CD4-positive, alpha-beta memory T cell (primary cell): ENCODE measurements around the gene F2RL3. TPM values are rescaled to one million over a fixed set of nuclear protein-coding genes. Genes with fewer than 3 reads are reported as not detected.

Experiments used
- CTCF ChIA-PET: fragments of 350-600 bp; sonication (Branson Sonifier 250); formaldehyde crosslinking; loops from one replicate; lab custom pipeline; 2021; ENCODE audit warnings: inconsistent platforms; ENCODE audit not compliant: partially characterized antibody; lab: Charles Lee
- POLR2A ChIA-PET: fragments of 350-600 bp; sonication (Branson Sonifier 250); formaldehyde crosslinking; loops from one replicate; lab custom pipeline; 2021; ENCODE audit not compliant: partially characterized antibody; lab: Charles Lee
- DNase-seq, 5 donors: peaks; one replicate each; pipeline versions ENCODE4 v3.0.0 to v3.0.0-alpha.2; 2020 to 2022; ENCODE audit warnings: mixed read lengths in 1 of 5
- H3K27ac ChIP-seq: one replicate; pipeline ENCODE4 v1.7.0; 2013; ENCODE audit warnings: low read depth, low read length
- H3K27me3 ChIP-seq: 2 replicates; pipeline ENCODE4 v1.7.0; 2013; ENCODE audit warnings: mild to moderate bottlenecking, low read length, moderate library complexity; ENCODE audit not compliant: insufficient read depth
- H3K36me3 ChIP-seq: 2 replicates; pipeline ENCODE4 v1.7.0; 2013; ENCODE audit warnings: mild to moderate bottlenecking, low read length, moderate library complexity; ENCODE audit not compliant: insufficient read depth
- H3K4me1 ChIP-seq: 2 replicates; pipeline ENCODE4 v1.7.0; 2013; ENCODE audit warnings: mild to moderate bottlenecking, low read length, moderate library complexity; ENCODE audit not compliant: insufficient read depth
- H3K4me3 ChIP-seq, 2 donors: one replicate each; pipeline ENCODE4 v1.7.0; 2013; ENCODE audit warnings: low read length in 2 of 2, mild to moderate bottlenecking in 1 of 2
- H3K9me3 ChIP-seq, 2 donors: one replicate each; pipeline ENCODE4 v1.7.0; 2013; ENCODE audit warnings: low read length in 2 of 2, control low read depth in 1 of 2; ENCODE audit not compliant: control insufficient read depth in 1 of 2
- H3K27ac Mint-ChIP-seq, 7 donors: one replicate each; pipeline ENCODE4 v1.8.0; 2020 to 2021; ENCODE audit warnings: mixed read lengths in 7 of 7, mild to moderate bottlenecking in 6 of 7, inconsistent platforms in 3 of 7, moderate library complexity in 3 of 7
- H3K27me3 Mint-ChIP-seq, 2 donors: one replicate each; pipeline ENCODE4 v1.8.0; 2020 to 2021; ENCODE audit warnings: mixed read lengths in 2 of 2
- H3K36me3 Mint-ChIP-seq, 2 donors: one replicate each; pipeline ENCODE4 v1.8.0; 2020 to 2021; ENCODE audit warnings: mixed read lengths in 2 of 2, inconsistent platforms in 1 of 2, mild to moderate bottlenecking in 1 of 2
- H3K4me1 Mint-ChIP-seq, 4 donors: one replicate each; pipeline ENCODE4 v1.8.0; 2020 to 2021; ENCODE audit warnings: mixed read lengths in 4 of 4, mild to moderate bottlenecking in 1 of 4
- H3K4me3 Mint-ChIP-seq, 8 donors: one replicate each; pipeline ENCODE4 v1.8.0; 2020 to 2021; ENCODE audit warnings: mixed read lengths in 8 of 8, mild to moderate bottlenecking in 7 of 8, moderate library complexity in 6 of 8, inconsistent platforms in 3 of 8
- H3K9me3 Mint-ChIP-seq, 8 donors: one replicate each; pipeline ENCODE4 v1.8.0; 2020 to 2021; ENCODE audit warnings: mixed read lengths in 8 of 8, mild to moderate bottlenecking in 5 of 8, inconsistent platforms in 3 of 8, moderate library complexity in 1 of 8
- intact Hi-C: fragments of 100-400 bp; cut with micrococcal nuclease; formaldehyde crosslinking; loops from one replicate; pipeline ENCODE4 v1.15.1; 2023
- polyA plus RNA-seq, 2 donors: library from polyadenylated mRNA; unstranded; fragments of 300-500 nt; fragmentation: Illumina TruSeq; gene quantifications; one replicate each; pipeline ENCODE4 v1.2.3, GENCODE V29; 2021
- total RNA-seq, 2 experiments: library from RNA; stranded (reverse); gene quantifications; one replicate each; pipeline ENCODE4 v1.2.3, GENCODE V29; 2021

The F2RL3 gene
- not detected for total RNA-seq
- not detected for polyA plus RNA-seq

DNA sequence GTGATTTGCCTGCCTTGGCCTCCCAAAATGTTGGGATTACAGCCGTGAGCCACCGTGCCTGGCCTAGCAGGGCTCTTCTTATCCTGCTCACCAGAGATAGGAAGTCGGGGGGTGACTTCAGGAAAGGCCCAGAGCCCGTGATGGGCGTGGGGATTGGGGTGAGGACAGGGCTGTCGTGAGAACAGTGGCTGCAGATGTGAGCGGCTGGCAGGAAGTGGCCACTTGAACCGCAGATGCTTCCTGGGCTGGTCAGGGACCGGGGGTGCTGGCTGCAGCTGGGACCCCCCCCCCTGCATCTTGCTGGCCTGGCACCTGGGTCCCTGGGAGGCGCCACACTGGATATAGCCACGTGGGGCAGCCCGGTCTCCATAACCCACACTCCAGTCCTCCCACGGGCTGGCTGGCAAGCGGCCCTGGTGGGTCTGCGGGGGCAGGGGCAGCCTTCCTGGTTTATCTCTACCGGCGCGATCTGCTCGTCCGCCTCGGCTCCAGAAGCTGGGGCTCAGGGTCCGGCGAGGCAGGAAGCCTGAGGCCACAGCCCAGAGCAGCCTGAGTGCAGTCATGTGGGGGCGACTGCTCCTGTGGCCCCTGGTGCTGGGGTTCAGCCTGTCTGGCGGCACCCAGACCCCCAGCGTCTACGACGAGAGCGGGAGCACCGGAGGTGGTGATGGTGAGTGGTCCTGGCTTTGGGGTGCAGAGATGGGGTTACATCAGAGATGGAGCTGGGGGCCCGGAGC is at the start of gene F2RL3:
TSS of gene F2RL3 (plus strand) at position 371 of the 737 bp plus-strand sequence. CDS start at position 562, 191 bp downstream.
- no peaks in the 10 kb centered on the region for H3K36me3 ChIP-seq
- Mint-ChIP-seq H3K9me3 (peaks cover 0 to 6% (median 0%) of the 10 kb centered on the region in 8 donors), H3K4me1 (peaks cover 2 to 5% (median 4%) of the 10 kb centered on the region in 4 donors), H3K4me3 (peak within 1 kb of the TSS in 1 of 8 donors; percentile 42), H3K27ac (no peak within 1 kb of the TSS), H3K36me3 (no peaks in the 10 kb centered on the region), H3K27me3 (peaks cover 9 to 10% of the 10 kb centered on the region in 2 donors)
- peaks cover 7% of the 10 kb centered on the region for H3K4me1 ChIP-seq
- H3K9me3 ChIP-seq: no peaks in the 10 kb centered on the region
- POLR2A ChIA-PET: no interaction called here
- H3K27me3 ChIP-seq: no peaks in the 10 kb centered on the region
- H3K27ac ChIP-seq: no peak within 1 kb of the TSS
- intact Hi-C loops: no loop called here
- CTCF ChIA-PET: interaction anchor here (0.5 kb wide), 1 partner anchor 28 kb away, joined by 3 read pairs; no protein-coding TSS in a partner anchor
- no peak within 1 kb of the TSS for H3K4me3 ChIP-seq
- no peak for DNase-seq

- intact Hi-C loops: no loop called here
- Histone ChIP-seq H3K36me3 (peaks cover 41% of the 10 kb centered on the region), H3K4me3 (no peak overlapping the region), H3K27me3 (no peaks in the 10 kb centered on the region), H3K4me1 (no peaks in the 10 kb centered on the region), H3K9me3 (no peaks in the 10 kb centered on the region), H3K27ac (no peak overlapping the region)
- Mint-ChIP-seq H3K27me3 (no peaks in the 10 kb centered on the region), H3K4me3 (no peak overlapping the region), H3K9me3 (no peaks in the 10 kb centered on the region), H3K36me3 (peaks cover 57 to 74% of the 10 kb centered on the region in 2 donors), H3K27ac (no peak overlapping the region), H3K4me1 (peaks cover 6 to 12% (median 8%) of the 10 kb centered on the region in 4 donors)
- ChIA-PET CTCF (no interaction called here), POLR2A (interaction anchor here (0.7 kb wide), 1 partner anchor 12 kb away, joined by 3 read pairs; no protein-coding TSS in a partner anchor)
- DNase-seq: no peak
Measured at GRCh38 chr19:16841391-16841926, 47.3 kb upstream of the F2RL3 start.

- Histone ChIP-seq H3K27ac (no peak overlapping the region), H3K4me1 (no peaks in the 10 kb centered on the region), H3K9me3 (no peaks in the 10 kb centered on the region), H3K36me3 (peaks cover 64% of the 10 kb centered on the region), H3K4me3 (no peak overlapping the region), H3K27me3 (no peaks in the 10 kb centered on the region)
- no peaks in the 10 kb centered on the region for H3K9me3 Mint-ChIP-seq
- CTCF ChIA-PET: no interaction called here
- no peak overlapping the region for H3K4me3 Mint-ChIP-seq
- no peaks in the 10 kb centered on the region for H3K27me3 Mint-ChIP-seq
- POLR2A ChIA-PET: no interaction called here
- H3K36me3 Mint-ChIP-seq: peaks cover 50 to 80% of the 10 kb centered on the region in 2 donors
- intact Hi-C loops: no loop called here
- no peak overlapping the region for H3K27ac Mint-ChIP-seq
- DNase-seq: no peak
- peaks cover 0 to 3% (median under 1%) of the 10 kb centered on the region in 4 donors for H3K4me1 Mint-ChIP-seq
Measured at GRCh38 chr19:16846901-16847300, 41.9 kb upstream of the F2RL3 start.

GRCh38 chr19:16847430-16847829 is 41.4 kb upstream of the F2RL3 start:
- peak overlapping the region in 1 of 7 donors; percentile 46 for H3K27ac Mint-ChIP-seq
- H3K4me1 ChIP-seq: no peaks in the 10 kb centered on the region
- H3K4me3 Mint-ChIP-seq: no peak overlapping the region
- no peaks in the 10 kb centered on the region for H3K9me3 Mint-ChIP-seq
- no peak for DNase-seq
- ChIA-PET POLR2A (no interaction called here), CTCF (no interaction called here)
- peaks cover 67% of the 10 kb centered on the region for H3K36me3 ChIP-seq
- H3K27me3 Mint-ChIP-seq: no peaks in the 10 kb centered on the region
- H3K27ac ChIP-seq: no peak overlapping the region
- H3K27me3 ChIP-seq: no peaks in the 10 kb centered on the region
- no peak overlapping the region for H3K4me3 ChIP-seq
- H3K4me1 Mint-ChIP-seq: peaks cover 0 to 3% (median under 1%) of the 10 kb centered on the region in 4 donors
- peaks cover 54 to 83% of the 10 kb centered on the region in 2 donors for H3K36me3 Mint-ChIP-seq
- H3K9me3 ChIP-seq: no peaks in the 10 kb centered on the region
- intact Hi-C loops: no loop called here

GRCh38 chr19:16849168-16849567 is 39.6 kb upstream of the F2RL3 start:
- CTCF ChIA-PET: interaction anchor here (0.5 kb wide), 1 partner anchor 275 kb away, joined by 6 read pairs; no protein-coding TSS in a partner anchor
- no peak overlapping the region for H3K27ac Mint-ChIP-seq
- H3K36me3 ChIP-seq: peaks cover 72% of the 10 kb centered on the region
- H3K9me3 ChIP-seq: no peaks in the 10 kb centered on the region
- no peaks in the 10 kb centered on the region for H3K4me1 ChIP-seq
- H3K4me3 Mint-ChIP-seq: no peak overlapping the region
- no peaks in the 10 kb centered on the region for H3K27me3 ChIP-seq
- no peaks in the 10 kb centered on the region for H3K27me3 Mint-ChIP-seq
- peaks cover 54 to 85% of the 10 kb centered on the region in 2 donors for H3K36me3 Mint-ChIP-seq
- intact Hi-C loops: no loop called here
- no peak overlapping the region for H3K27ac ChIP-seq
- no peak for DNase-seq
- H3K4me1 Mint-ChIP-seq: peaks cover 0 to 2% (median 0%) of the 10 kb centered on the region in 4 donors
- no peak overlapping the region for H3K4me3 ChIP-seq
- POLR2A ChIA-PET: no interaction called here
- no peaks in the 10 kb centered on the region for H3K9me3 Mint-ChIP-seq

DNA sequence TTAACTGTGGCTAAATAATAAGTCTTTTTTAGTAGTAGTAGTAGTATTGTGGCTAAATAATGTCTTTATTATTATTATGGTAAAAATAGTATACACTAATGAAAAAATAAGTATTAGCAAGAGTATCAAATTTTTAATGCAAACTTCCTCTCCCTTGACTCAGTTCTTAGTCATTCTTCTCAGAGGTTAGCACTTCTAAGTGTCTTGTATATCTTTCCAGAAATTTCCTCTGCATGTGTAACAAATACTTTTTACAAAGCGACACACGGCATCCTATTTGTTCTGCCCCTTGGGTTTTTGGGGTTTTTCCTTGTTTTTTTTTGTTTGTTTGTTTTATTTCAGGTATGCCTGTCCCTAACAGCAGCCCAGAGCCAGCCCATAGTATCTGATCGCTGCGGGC is 38.7 kb upstream of the F2RL3 start:
- Mint-ChIP-seq H3K4me1 (peaks cover 0 to 2% (median 0%) of the 10 kb centered on the region in 4 donors), H3K27ac (no peak overlapping the region), H3K36me3 (peaks cover 54 to 86% of the 10 kb centered on the region in 2 donors), H3K27me3 (no peaks in the 10 kb centered on the region), H3K9me3 (no peaks in the 10 kb centered on the region), H3K4me3 (no peak overlapping the region)
- ChIA-PET CTCF (no interaction called here), POLR2A (no interaction called here)
- Histone ChIP-seq H3K27me3 (no peaks in the 10 kb centered on the region), H3K36me3 (peaks cover 71% of the 10 kb centered on the region), H3K4me3 (no peak overlapping the region), H3K4me1 (no peaks in the 10 kb centered on the region), H3K9me3 (no peaks in the 10 kb centered on the region), H3K27ac (no peak overlapping the region)
- no peak for DNase-seq
- intact Hi-C loops: no loop called here

- H3K27ac ChIP-seq: no peak overlapping the region
- H3K4me3 ChIP-seq: no peak overlapping the region
- intact Hi-C loops: no loop called here
- no peaks in the 10 kb centered on the region for H3K9me3 Mint-ChIP-seq
- H3K4me1 ChIP-seq: no peaks in the 10 kb centered on the region
- POLR2A ChIA-PET: no interaction called here
- H3K9me3 ChIP-seq: no peaks in the 10 kb centered on the region
- H3K4me3 Mint-ChIP-seq: no peak overlapping the region
- CTCF ChIA-PET: no interaction called here
- H3K36me3 ChIP-seq: peaks cover 71% of the 10 kb centered on the region
- no peaks in the 10 kb centered on the region for H3K27me3 ChIP-seq
- peaks cover 48 to 81% of the 10 kb centered on the region in 2 donors for H3K36me3 Mint-ChIP-seq
- peaks cover 0 to 2% (median 0%) of the 10 kb centered on the region in 4 donors for H3K4me1 Mint-ChIP-seq
- H3K27ac Mint-ChIP-seq: no peak overlapping the region
- no peak for DNase-seq
- H3K27me3 Mint-ChIP-seq: no peaks in the 10 kb centered on the region
Measured at GRCh38 chr19:16851031-16851712, 37.6 kb upstream of the F2RL3 start.
